Measurements from ENCODE around the gene LHX3.

The LHX3 gene

GRCh38 chr9:136192289-136193126, 12.4 kb downstream of the LHX3 start:
- DNase-seq (ENCODE audit: low read depth): no peak

DNA sequence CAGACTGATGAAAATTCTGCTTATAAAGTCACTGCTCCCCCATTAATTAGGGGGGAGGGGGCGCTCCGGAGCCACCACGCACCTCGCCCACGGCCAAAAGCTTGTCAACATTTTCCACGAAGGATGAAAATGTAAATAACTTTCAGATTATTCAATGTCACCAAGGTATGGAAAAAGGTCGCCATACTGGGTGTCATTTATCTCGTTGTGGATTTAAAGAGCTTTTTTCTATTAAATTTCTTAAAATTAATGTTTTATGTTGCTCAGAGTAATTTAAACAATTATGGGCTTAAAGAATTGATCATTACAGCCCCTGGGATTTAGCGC, 13.0 kb downstream of the LHX3 start:
- no peak for DNase-seq (ENCODE audit: low read depth)

DNA sequence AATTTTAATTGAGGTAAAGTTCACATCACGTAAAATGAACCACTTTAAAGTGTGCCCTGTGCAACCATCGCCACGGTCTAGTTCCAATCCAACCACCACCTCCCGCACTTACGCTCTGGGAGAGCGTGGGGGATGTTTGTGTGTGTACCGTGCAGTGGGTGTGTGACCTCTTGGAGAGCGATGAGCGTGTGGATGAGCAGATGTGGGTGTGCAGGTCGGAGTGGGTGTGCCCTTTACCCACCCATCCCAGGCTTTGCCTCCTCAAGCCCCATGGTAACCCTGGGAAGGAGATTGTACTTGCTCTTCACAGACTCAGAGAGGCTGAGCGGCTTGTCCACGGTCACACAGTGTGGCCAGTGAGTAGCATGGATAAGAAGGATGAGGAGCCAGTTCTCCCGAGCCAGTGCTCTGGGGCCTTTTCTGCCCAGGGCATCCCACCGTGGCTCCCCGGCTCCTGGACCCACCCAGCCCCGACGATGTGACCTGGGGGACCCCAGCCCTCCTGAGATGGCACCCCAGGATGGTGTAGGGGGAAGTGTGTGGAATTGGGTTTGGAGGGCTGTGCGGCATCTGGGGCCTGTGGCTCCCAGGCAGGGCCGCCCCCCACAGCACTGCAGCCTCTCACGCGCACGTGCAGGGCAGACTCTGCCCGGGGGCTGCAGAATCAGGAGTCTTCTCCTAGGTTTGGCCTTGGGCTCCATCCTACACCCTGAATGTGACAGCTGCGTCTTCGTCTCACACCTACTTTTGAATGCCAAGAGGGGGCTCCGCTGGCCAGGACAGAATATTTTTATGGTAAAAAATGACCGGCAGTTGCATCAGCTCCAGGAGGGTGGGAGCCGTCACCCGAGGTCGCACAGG, 13.6 kb downstream of the LHX3 start:
- no peak for DNase-seq (ENCODE audit: low read depth)

GRCh38 chr9:136190656-136191055, 14.3 kb downstream of the LHX3 start:
- no peak for DNase-seq (ENCODE audit: low read depth)

DNA sequence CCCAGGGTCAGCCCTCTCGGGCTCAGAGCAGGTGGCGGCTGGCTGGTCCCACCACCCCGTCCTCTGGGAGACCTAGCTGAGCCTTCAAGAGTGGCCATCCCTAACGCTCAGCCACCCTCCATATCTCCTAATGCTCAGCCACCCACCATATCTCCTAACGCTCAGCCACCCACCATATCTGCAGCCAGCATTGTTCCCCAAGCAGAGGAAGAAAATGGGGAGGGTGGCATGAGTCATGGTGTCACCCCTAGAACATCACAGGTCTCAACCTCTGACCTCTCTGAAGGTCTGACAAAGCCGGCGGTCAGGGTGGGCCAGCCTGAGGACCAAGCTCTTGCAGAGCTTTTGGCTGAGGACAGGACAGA, 14.7 kb downstream of the LHX3 start:
- DNase-seq (ENCODE audit: low read depth): no peak

GRCh38 chr9:136189394-136190236, 15.3 kb downstream of the LHX3 start:
- no peak for DNase-seq (ENCODE audit: low read depth)

- no peak for DNase-seq (ENCODE audit: low read depth)
Observed at GRCh38 chr9:136187683-136188586, 17.0 kb downstream of the LHX3 start.

GRCh38 chr9:136187197-136187596, 17.7 kb downstream of the LHX3 start:
- DNase-seq (ENCODE audit: low read depth): no peak

- no peak for DNase-seq (ENCODE audit: low read depth)
Observed at GRCh38 chr9:136186386-136186785, 18.5 kb downstream of the LHX3 start.

DNA sequence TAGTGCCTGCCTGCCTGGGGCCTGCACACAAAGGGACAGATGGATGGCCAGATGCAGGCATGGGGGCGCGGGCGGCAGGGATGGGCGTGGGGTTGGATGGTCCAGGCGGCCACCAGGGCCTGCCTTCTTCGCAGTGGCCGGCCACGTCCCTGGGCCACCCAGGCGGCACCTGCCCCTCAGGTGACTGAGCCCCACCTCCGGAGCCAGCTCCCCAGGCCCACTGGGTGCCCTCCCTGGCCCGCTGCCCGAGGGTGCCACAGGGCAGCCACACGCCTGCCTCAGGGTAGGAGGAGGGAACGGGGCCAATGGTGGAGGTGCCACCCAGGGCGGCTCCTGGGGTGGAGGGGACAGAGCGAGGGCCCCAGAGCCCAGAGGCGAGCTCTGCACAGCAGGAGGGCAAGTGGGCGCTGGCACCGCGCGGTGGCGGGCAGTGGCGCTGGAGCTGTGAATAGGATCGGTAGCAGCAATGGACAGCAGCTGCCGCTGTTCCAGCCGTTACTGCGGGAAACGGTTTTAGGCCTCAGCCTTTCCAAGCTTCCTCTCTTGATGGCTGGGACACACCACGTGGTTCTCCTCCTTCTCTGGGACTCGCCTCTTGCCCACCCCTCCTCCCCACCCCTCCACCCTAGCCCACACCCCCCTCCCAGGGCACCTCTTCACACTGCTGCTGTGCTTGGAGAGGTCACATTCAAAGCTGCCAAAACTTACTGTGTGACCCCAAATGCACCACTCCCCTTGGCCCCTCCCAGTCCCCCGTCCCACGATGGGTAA, 19.1 kb downstream of the LHX3 start:
- DNase-seq (ENCODE audit: low read depth): no peak

DNA sequence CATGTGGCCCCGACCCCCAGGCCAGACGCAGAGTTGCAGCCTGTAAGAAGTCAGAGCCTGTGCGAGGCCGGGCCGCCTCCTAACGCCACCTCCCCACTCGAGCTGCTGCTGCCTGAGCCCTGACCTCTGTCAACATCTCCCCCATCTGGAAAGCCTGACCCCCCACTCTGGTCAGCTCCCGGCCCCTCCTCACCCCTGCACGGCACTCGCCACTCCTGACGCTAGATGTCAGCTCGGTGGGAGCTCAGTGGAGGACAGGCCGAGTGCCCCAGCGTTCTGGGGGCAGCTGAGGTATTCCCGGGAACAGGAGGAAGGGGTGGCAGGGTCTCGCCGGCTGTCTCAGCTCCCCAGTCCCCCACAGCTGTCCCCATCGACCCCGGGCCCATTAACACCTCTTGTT, 19.9 kb downstream of the LHX3 start:
- no peak for DNase-seq (ENCODE audit: low read depth)

DNA sequence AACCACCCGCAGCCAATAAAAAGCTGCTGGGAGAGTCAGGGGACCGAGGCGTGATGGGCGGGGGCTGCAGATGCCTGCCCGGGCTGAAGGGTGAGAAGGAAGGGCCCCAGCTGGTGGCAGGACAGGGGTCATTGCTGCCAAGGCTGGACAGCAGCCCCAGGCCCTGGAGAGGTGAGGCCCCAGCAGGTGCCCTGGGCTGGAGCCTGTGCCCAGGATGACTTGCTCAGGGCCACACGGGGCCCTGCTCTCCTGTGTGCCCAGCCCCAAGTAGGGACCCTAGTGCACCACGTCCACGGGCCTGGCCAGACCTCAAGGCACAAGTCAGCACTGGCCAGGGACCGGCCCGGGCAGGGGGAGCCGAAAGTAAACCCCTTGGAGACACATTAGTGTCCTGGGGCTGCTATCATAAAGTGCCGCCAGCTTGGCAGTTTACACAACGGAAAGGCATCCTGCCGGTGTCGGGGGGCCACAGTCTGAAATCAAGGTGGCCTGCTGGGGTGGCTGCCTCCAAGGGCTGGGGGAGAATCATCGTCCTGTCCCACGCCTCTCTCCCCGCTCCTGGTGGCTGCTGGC, 22.0 kb downstream of the LHX3 start:
- no peak for DNase-seq (ENCODE audit: low read depth)

DNA sequence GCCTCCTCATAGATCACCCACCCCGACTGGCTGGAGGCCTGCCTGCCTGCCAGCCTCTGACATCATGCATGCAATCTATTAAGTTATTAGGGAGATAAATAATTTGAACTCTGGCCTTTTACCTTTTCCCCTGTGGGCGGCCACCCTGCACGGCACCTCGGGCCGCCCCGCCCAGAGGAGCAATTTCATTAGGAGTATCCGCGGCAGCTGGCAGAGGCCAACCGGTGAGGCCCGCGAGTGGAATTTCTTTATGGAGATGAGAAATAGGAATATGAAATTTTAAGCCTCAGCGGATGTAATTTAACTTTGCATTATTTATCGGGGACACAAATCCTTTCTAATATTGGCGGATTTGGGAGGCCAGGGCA, 22.5 kb downstream of the LHX3 start:
- DNase-seq (ENCODE audit: low read depth): no peak

DNA sequence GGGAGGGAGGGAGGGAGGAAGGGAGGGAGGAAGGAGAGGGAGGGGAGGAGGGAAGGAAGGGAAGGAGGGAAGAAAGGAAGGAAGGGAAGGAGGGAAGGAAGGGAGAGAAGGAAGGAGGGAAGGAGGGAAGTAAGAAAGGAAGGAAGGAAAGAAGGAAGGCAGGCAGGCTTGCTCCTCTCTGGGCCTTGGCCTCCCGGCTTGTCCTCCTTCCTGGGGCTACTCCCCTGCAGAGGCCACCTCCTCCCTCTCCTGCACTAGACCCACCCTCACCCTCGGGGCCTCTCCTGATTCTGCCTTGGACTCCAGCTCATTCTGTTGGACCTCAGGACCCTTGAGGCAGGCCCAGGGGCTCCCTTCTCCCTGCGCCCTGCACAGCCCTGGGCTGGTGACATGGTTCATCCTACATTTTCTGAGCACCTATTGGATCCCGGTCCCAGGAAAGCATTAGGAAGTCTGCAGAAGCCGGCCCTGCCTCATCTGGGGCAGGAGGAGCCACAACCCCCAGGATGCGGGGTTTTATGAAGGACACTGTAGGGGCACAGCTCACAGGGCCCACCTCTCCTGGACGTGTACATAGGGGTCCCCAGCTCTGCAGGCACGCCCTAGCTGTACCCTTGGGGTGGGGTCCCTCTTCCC, 23.0 kb downstream of the LHX3 start:
- no peak for DNase-seq (ENCODE audit: low read depth)

GRCh38 chr9:136180586-136180985, 24.3 kb downstream of the LHX3 start:
- DNase-seq (ENCODE audit: low read depth): no peak

DNA sequence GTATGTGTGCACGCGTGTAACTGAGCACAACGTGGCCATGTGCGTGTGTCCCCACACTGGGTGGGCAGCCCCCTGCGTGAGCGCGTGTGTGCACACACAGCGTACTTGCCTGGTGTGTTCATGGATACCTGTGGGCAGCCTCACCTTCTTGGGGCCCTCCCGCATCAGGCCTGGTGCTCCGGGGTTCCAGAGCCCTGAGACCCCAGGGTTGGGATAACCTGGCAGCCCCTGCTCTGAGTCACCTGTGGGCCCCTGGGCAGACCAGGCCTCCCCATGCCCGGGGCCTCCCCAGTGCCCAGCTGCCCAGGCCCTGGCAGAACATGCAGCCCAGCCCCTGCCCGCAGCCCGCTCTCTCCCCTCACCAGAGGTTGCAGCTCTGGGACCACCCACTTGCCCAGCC, 25.2 kb downstream of the LHX3 start:
- DNase-seq (ENCODE audit: low read depth): no peak

GRCh38 chr9:136179101-136179616, 25.8 kb downstream of the LHX3 start:
- DNase-seq (ENCODE audit: low read depth): no peak

DNA sequence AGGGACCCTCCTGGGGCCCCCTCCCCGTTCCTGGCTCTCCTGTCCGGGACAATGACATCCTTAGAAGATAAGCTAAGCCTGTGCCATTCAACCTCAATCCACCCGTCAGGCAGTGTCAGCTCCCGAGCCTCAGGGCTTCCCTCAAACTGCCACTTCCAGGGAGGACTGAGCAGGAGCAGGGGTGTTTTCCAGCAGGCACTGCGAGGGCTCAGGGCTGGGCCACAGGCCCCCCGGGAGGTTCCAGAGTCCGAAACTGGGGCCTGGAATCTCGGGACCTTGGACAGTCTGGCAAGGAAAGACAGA, 26.2 kb downstream of the LHX3 start:
- DNase-seq (ENCODE audit: low read depth): no peak

DNA sequence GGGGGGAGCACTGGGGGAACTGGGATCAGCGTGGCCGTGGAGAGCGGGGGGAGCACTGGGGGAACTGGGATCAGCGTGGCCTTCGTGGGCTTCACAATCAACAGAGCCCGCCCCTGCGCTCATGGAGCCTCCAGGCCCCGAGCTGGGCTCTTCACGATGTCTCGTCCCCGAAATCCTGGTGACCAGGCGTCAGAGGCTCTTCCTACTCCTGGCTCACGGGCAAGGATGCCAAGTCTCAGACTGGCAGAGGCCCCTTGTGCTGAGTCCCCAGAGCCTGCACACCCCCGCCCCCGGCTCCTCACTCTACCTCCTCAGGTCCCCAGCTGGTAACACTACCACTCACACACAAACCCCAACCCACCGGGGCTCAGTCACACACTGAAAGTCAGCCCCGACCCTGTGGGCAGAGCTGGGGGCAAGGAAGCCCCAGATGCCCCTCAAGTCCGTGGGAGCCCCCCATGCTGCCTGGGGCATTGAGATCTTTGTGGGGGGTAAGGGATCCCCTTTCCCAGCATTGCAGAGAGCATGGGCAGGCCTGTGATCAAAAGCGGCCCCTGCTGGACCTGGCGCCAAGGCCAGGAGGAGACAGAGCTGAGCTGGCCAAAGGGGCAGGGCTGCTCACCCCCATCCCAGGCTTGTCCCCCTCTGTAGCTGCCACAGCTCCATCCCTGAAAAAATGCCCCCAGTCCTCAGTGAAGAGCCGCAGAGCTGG, 26.7 kb downstream of the LHX3 start:
- no peak for DNase-seq (ENCODE audit: low read depth)
